HFFc6 (cell line): ENCODE measurements around the gene SORCS2. TPM values are rescaled to one million over a fixed set of nuclear protein-coding genes. Genes with fewer than 3 reads are reported as not detected.

Experiments used
- DNase-seq: peaks from one replicate; pipeline ENCODE4 v3.0.0-alpha.2; 2018
- H3K27ac Mint-ChIP-seq: 2 replicates; pipeline ENCODE4 v1.8.0; 2020; ENCODE audit warnings: mild to moderate bottlenecking, mixed read lengths
- H3K27me3 Mint-ChIP-seq: 2 replicates; pipeline ENCODE4 v1.8.0; 2021; ENCODE audit warnings: mild to moderate bottlenecking, moderate library complexity, mixed read lengths; ENCODE audit not compliant: insufficient read depth
- H3K36me3 Mint-ChIP-seq: 2 replicates; pipeline ENCODE4 v1.8.0; 2021; ENCODE audit warnings: low read depth, mixed read lengths
- H3K4me1 Mint-ChIP-seq: 2 replicates; pipeline ENCODE4 v1.8.0; 2020; ENCODE audit warnings: low read depth, mixed read lengths
- H3K4me3 Mint-ChIP-seq: 2 replicates; pipeline ENCODE4 v1.8.0; 2020; ENCODE audit warnings: mild to moderate bottlenecking, moderate library complexity, mixed read lengths
- H3K9me3 Mint-ChIP-seq: 2 replicates; pipeline ENCODE4 v1.8.0; 2020; ENCODE audit warnings: mild to moderate bottlenecking, mixed read lengths
- CTCF ChIP-seq: fragments of 200-600 bp; sonication (generic); IDR thresholded peaks from 2 replicates; pipeline ENCODE4 v1.5.0; 2021; ENCODE audit warnings: antibody characterized with exemption, mild to moderate bottlenecking
- total RNA-seq, 6 experiments: library from RNA; stranded (reverse); fragmentation: NEBNext Ultra II Directional; extraction: Animal tissue kit (Norgen Biotek cat#: 25700); gene quantifications; 2 replicates in 1 of 6; 3 replicates in 5 of 6; pipeline ENCODE4 v1.2.3, GENCODE V29; 2021

Gene SORCS2
- total RNA-seq, 6 experiments from 2014 or later, result 0.05 to 0.15 (median 0.12) TPM; not detected in 3

GRCh38 chr4:7323872-7324650, 131.7 kb downstream of the SORCS2 start:
- TF ChIP-seq CTCF, result no peak
- Mint-ChIP-seq H3K36me3 (no peaks in the 10 kb centered on the region), H3K4me1 (peaks cover 6% of the 10 kb centered on the region), H3K27ac (no peak overlapping the region), H3K27me3 (peaks cover 33% of the 10 kb centered on the region), H3K4me3 (no peak overlapping the region), H3K9me3 (peaks cover 5% of the 10 kb centered on the region; the same call in 1 of the 2 replicates)
- DNase-seq, result no peak

- Mint-ChIP-seq H3K9me3 (no peaks in the 10 kb centered on the region; the same call in 1 of the 2 replicates), H3K27ac (no peak overlapping the region), H3K36me3 (no peaks in the 10 kb centered on the region), H3K27me3 (peaks cover 26% of the 10 kb centered on the region), H3K4me3 (no peak overlapping the region), H3K4me1 (peaks cover 11% of the 10 kb centered on the region)
- no peak for TF ChIP-seq CTCF
- no peak for DNase-seq
Measured at GRCh38 chr4:7324651-7325121, 132.3 kb downstream of the SORCS2 start.

GRCh38 chr4:7325541-7325940, 133.2 kb downstream of the SORCS2 start:
- Mint-ChIP-seq H3K9me3 (no peaks in the 10 kb centered on the region), H3K4me3 (no peak overlapping the region), H3K36me3 (no peaks in the 10 kb centered on the region), H3K27me3 (peaks cover 23% of the 10 kb centered on the region), H3K27ac (no peak overlapping the region), H3K4me1 (peaks cover 11% of the 10 kb centered on the region)
- TF ChIP-seq CTCF, result no peak
- DNase-seq, result no peak

GRCh38 chr4:7326306-7326692, 134.0 kb downstream of the SORCS2 start:
- H3K4me3 Mint-ChIP-seq, result no peak overlapping the region
- peaks cover 11% of the 10 kb centered on the region for H3K4me1 Mint-ChIP-seq
- H3K27ac Mint-ChIP-seq, result no peak overlapping the region
- no peaks in the 10 kb centered on the region for H3K9me3 Mint-ChIP-seq
- DNase-seq, result no peak
- no peak for TF ChIP-seq CTCF
- H3K36me3 Mint-ChIP-seq, result no peaks in the 10 kb centered on the region
- H3K27me3 Mint-ChIP-seq, result peaks cover 21% of the 10 kb centered on the region

- TF ChIP-seq CTCF, result no peak
- Mint-ChIP-seq H3K27ac (no peak overlapping the region), H3K9me3 (no peaks in the 10 kb centered on the region), H3K4me1 (peaks cover 11% of the 10 kb centered on the region), H3K36me3 (no peaks in the 10 kb centered on the region), H3K27me3 (peaks cover 16% of the 10 kb centered on the region), H3K4me3 (no peak overlapping the region)
- no peak for DNase-seq
Measured at GRCh38 chr4:7326693-7327340, 134.5 kb downstream of the SORCS2 start.
